Neural cell (in vitro differentiated cells): ENCODE data around the gene TFR2. TPM values are rescaled to one million over a fixed set of nuclear protein-coding genes. Genes with fewer than 3 reads are reported as not detected.

Experiments
- H2AFZ ChIP-seq: fragments of 200-600, 300-800 bp; sonication (generic), shearing (Covaris generic); 2 replicates; pipeline ENCODE4 v1.6.0; 2014; ENCODE audit warnings: low read depth, mild to moderate bottlenecking, antibody characterized with exemption, low read length, moderate library complexity
- H3F3A ChIP-seq: fragments of 200-600 bp; shearing (Covaris generic); 2 replicates; pipeline ENCODE4 v1.6.1; 2016; ENCODE audit warnings: mild to moderate bottlenecking, moderate library complexity, mixed read lengths, antibody characterized with exemption, low read length; ENCODE audit not compliant: insufficient read depth, poor library complexity, severe bottlenecking
- H3K27ac ChIP-seq: fragments of 200-600, 300-800 bp; sonication (generic), shearing (Covaris generic); 2 replicates; pipeline ENCODE4 v1.5.1; 2014; ENCODE audit warnings: mild to moderate bottlenecking, low read length, moderate library complexity
- H3K27me3 ChIP-seq: fragments of 300-800, 200-600 bp; sonication (generic), shearing (Covaris generic); 2 replicates; pipeline ENCODE4 v1.6.0; 2014; ENCODE audit warnings: mild to moderate bottlenecking, low read depth, low read length, moderate library complexity; ENCODE audit not compliant: insufficient read depth
- H3K36me3 ChIP-seq: fragments of 300-800, 200-600 bp; sonication (generic), shearing (Covaris generic); 2 replicates; pipeline ENCODE4 v1.5.1; 2014; ENCODE audit warnings: mild to moderate bottlenecking, antibody characterized with exemption, low read length, moderate library complexity; ENCODE audit not compliant: insufficient read depth
- H3K4me2 ChIP-seq: fragments of 300-800, 200-600 bp; sonication (generic), shearing (Covaris generic); 2 replicates; pipeline ENCODE4 v1.6.0; 2014; ENCODE audit warnings: mild to moderate bottlenecking, low read length
- H3K4me3 ChIP-seq: fragments of 300-800, 200-600 bp; sonication (generic), shearing (Covaris generic); 2 replicates; pipeline ENCODE4 v1.5.1; 2014; ENCODE audit warnings: mild to moderate bottlenecking, low read length, moderate library complexity
- H3K79me2 ChIP-seq: fragments of 200-600 bp; shearing (Covaris generic); replicated peaks from 2 replicates; pipeline ENCODE4 v1.6.0; 2014; ENCODE audit warnings: mild to moderate bottlenecking, low read length, moderate library complexity; ENCODE audit not compliant: insufficient read depth
- H3K9ac ChIP-seq: fragments of 300-800, 200-600 bp; sonication (generic), shearing (Covaris generic); 2 replicates; pipeline ENCODE4 v1.6.1; 2016; ENCODE audit warnings: mild to moderate bottlenecking, low read length, mixed read lengths
- H3K9me2 ChIP-seq: fragments of 200-600 bp; shearing (Covaris generic); 2 replicates; pipeline ENCODE4 v1.6.1; 2016; ENCODE audit warnings: mild to moderate bottlenecking, low read length, mixed read lengths; ENCODE audit not compliant: insufficient read depth
- H3K9me3 ChIP-seq: fragments of 200-600, 300-800 bp; sonication (generic), shearing (Covaris generic); 2 replicates; pipeline ENCODE4 v1.6.1; 2016; ENCODE audit warnings: mild to moderate bottlenecking, mixed run types, low read length, moderate library complexity, mixed read lengths
- H4K20me1 ChIP-seq: fragments of 200-600 bp; shearing (Covaris generic); 2 replicates; pipeline ENCODE4 v1.6.1; 2016; ENCODE audit warnings: mild to moderate bottlenecking, mixed run types; ENCODE audit not compliant: insufficient read depth
- EP300 ChIP-seq: fragments of 450-650 bp; conservative IDR thresholded peaks from 2 replicates; pipeline ENCODE4 v1.6.1; 2014; ENCODE audit warnings: antibody characterized with exemption, mild to moderate bottlenecking, moderate library complexity; ENCODE audit not compliant: poor library complexity, severe bottlenecking
- EZH2 ChIP-seq: fragments of 200-600, 300-800 bp; shearing (Covaris generic), sonication (generic); IDR thresholded peaks from 2 replicates; pipeline ENCODE4 v1.6.1; 2014; ENCODE audit warnings: antibody characterized with exemption, low read length, borderline replicate concordance, mild to moderate bottlenecking; ENCODE audit not compliant: insufficient read depth, poor library complexity, severe bottlenecking
- MXI1 ChIP-seq: fragments of 450-650 bp; conservative IDR thresholded peaks from 2 replicates; pipeline ENCODE4 v1.6.1; 2014; ENCODE audit warnings: antibody characterized with exemption, mild to moderate bottlenecking; ENCODE audit not compliant: poor library complexity, severe bottlenecking
- POLR2AphosphoS5 ChIP-seq: IDR thresholded peaks from 2 replicates; pipeline ENCODE4 v1.6.1; 2012
- RAD21 ChIP-seq: fragments of 450-650 bp; conservative IDR thresholded peaks from 2 replicates; pipeline ENCODE4 v1.6.1; 2014; ENCODE audit warnings: antibody characterized with exemption, mild to moderate bottlenecking, moderate library complexity
- REST ChIP-seq: IDR thresholded peaks from 2 replicates; pipeline ENCODE4 v1.6.1; 2012; ENCODE audit warnings: borderline replicate concordance
- SMC3 ChIP-seq: fragments of 450-650 bp; conservative IDR thresholded peaks from 2 replicates; pipeline ENCODE4 v1.6.1; 2014; ENCODE audit warnings: antibody characterized with exemption, mild to moderate bottlenecking, moderate library complexity; ENCODE audit not compliant: poor library complexity
- TAF1 ChIP-seq: IDR thresholded peaks from 2 replicates; pipeline ENCODE4 v1.6.1; 2012; ENCODE audit warnings: low read depth
- polyA plus RNA-seq: library from polyadenylated mRNA; depleted of rRNA; stranded (reverse); fragments of >200 nt; gene quantifications from 2 replicates; pipeline ENCODE4 v1.2.3, GENCODE V29; 2014
- TF ChIP-seq, protein P1 (sequence below): fragments of 450-650 bp; IDR thresholded peaks from 2 replicates; pipeline ENCODE4 v1.5.1; 2014; ENCODE audit warnings: antibody characterized with exemption, mild to moderate bottlenecking, moderate library complexity; ENCODE audit not compliant: poor library complexity, severe bottlenecking

The TFR2 gene
- polyA plus RNA-seq, 1 donor from 2014 or later: 21.0 TPM

DNA sequence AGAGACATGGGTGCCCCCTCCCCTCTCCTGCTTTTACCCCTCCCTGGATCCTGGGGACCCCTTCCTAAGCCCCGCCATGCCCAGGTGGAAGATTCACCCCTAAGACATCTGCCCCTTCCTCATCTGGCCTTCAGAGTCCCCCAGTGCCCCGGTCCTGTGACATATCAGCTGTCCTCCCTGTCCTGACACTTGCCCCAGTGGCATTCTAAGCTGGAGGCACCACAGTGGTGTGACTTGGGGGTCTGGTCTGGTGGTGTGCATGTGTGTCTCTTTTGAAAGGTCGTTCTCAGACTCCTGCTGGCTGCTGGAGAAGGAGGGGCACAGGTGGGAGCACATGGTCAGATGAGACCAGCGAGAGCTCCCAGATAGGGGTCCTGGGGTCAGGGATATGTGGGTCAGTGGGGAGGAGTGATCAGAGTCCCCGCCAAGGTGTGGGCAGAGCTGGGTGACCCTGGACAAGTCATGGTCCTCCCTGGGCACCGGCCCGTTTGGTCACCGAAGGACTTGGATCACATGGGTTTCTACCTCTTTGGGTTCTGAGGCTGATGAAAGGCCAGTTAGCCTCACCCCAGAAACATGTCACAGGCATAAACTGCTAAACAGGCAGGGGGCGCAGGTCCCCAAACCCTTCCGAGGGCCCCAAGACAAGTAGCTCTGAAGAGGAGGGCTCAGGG lies 645 bp upstream of the TFR2 start:
- no peaks in the 10 kb centered on the region for H3K27me3 ChIP-seq
- no peaks in the 10 kb centered on the region for H3F3A ChIP-seq
- no peak overlapping the region for H3K27ac ChIP-seq
- no peak overlapping the region for H3K4me3 ChIP-seq
- H3K9me3 ChIP-seq: no peaks in the 10 kb centered on the region
- TF ChIP-seq TAF1 (no peak), EP300 (no peak), EZH2 (no peak), SMC3 (no peak), MXI1 (no peak), RAD21 (no peak), REST (no peak), POLR2AphosphoS5 (no peak)
- TF ChIP-seq, protein P1, sequence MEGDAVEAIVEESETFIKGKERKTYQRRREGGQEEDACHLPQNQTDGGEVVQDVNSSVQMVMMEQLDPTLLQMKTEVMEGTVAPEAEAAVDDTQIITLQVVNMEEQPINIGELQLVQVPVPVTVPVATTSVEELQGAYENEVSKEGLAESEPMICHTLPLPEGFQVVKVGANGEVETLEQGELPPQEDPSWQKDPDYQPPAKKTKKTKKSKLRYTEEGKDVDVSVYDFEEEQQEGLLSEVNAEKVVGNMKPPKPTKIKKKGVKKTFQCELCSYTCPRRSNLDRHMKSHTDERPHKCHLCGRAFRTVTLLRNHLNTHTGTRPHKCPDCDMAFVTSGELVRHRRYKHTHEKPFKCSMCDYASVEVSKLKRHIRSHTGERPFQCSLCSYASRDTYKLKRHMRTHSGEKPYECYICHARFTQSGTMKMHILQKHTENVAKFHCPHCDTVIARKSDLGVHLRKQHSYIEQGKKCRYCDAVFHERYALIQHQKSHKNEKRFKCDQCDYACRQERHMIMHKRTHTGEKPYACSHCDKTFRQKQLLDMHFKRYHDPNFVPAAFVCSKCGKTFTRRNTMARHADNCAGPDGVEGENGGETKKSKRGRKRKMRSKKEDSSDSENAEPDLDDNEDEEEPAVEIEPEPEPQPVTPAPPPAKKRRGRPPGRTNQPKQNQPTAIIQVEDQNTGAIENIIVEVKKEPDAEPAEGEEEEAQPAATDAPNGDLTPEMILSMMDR: no peak
- H3K4me2 ChIP-seq: no peak overlapping the region
- no peaks in the 10 kb centered on the region for H4K20me1 ChIP-seq
- no peaks in the 10 kb centered on the region for H3K9me2 ChIP-seq
- no peaks in the 10 kb centered on the region for H3K79me2 ChIP-seq
- no peak overlapping the region for H2AFZ ChIP-seq
- no peak overlapping the region for H3K9ac ChIP-seq
- H3K36me3 ChIP-seq: no peaks in the 10 kb centered on the region

DNA sequence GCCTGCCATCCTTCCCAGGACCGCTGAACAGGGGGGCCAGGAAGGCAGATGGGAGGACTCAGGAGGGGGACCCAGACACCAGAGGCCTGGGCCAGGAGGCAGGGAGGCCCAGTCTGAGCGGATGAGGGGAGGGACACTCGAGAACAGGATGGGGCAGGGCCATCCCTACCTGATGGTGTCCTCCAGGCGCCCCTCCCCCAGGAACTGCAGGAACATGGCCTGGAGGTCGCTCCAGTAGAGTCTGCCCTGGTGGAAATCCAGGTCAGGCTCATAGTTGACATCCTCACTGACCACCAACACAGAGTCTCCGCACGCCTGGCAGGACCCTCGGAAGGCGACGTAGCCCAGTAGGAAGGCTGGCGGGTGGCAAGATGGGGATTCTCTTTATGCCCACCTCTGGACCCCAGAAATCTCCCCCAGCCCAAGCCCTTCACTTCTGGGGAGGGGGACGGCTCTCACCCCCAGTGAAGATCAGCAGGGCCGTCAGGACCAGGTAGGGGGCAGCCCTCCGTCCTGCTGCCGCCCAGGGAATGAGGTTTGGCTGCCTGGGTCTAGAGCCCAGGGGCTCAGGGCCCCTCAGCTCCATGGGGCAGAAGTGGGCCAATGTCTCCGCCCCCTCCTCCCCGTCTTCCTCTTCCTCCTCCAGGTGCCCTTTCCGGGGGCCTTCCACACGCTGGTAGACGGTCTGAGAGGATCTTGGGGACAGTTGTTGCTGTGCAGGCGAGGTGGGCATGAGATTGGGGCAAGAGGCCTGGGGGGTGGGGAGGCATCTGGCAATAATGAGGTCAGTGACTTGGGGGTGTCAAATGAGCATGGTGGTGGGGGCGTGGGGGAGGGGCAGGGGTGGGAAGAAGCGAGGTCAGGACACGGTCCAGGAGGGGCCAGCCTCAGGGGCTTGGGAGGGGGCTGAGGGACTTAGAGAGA lies 573 bp downstream of the TFR2 start:
- Histone ChIP-seq H3K36me3 (no peaks in the 10 kb centered on the region), H3K27ac (no peak overlapping the region), H3K79me2 (no peaks in the 10 kb centered on the region), H3K9me3 (no peaks in the 10 kb centered on the region), H3F3A (no peaks in the 10 kb centered on the region), H2AFZ (no peak overlapping the region), H3K27me3 (no peaks in the 10 kb centered on the region), H3K9me2 (no peaks in the 10 kb centered on the region), H4K20me1 (no peaks in the 10 kb centered on the region), H3K4me3 (no peak overlapping the region), H3K4me2 (no peak overlapping the region), H3K9ac (no peak overlapping the region)
- TF ChIP-seq, protein P1: no peak
- TF ChIP-seq EZH2: no peak
- TF ChIP-seq EP300: no peak
- TF ChIP-seq RAD21: no peak
- no peak for TF ChIP-seq SMC3
- TF ChIP-seq TAF1: no peak
- TF ChIP-seq REST: no peak
- no peak for TF ChIP-seq POLR2AphosphoS5
- TF ChIP-seq MXI1: no peak
